GM18517 (cell line): ENCODE results near the gene DVL1.

ENCODE experiments used
- ATAC-seq: cut with Tn5 transposase; IDR thresholded peaks from one replicate; pipeline ENCODE4 v1.9.1; 2021; ENCODE audit warnings: mild to moderate bottlenecking, moderate library complexity; ENCODE audit not compliant: unreplicated experiment

Gene DVL1

DNA sequence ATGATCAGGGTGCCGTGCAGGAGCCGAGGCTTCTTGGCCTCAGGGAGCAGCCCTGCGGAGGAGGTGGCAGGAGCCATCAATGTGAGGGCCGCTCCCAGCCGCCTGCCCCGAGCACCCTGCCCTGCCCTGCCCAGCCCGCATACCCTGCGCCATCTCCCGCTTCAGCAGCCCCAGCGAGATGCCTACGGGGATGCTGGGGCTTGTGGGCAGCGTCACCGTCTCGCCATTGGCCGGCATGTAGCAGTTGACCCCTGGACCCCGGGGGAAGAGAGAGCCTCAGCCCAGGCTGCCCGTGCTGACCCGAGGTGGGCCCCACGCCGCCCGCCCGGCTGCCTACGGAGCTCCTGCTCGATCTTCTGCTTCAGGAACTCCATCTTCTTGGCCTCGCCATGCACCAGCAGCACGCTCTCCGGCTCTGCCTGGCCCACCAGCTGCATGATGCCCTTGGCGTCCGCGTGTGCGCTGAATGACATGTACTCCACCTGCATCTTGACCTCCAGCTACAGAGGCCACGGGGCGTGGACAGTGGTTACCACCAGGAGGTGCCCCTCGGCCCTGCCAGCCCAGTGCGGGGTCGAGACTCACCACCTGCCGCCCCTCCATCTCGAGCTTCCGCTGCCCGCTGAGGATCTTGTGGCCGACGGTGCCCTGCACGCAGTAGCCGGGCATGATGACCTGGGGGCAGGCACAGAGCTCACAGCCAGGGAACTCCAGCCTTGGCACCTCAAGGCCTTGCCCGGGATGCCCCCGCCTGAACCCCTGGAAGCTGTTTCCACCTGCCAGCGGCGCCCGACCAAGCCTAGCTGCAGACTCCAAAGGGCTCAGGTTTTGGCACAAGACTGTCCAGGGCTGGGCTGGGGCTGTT is 36.5 kb downstream of the DVL1 start:
- no peak for ATAC-seq

DNA sequence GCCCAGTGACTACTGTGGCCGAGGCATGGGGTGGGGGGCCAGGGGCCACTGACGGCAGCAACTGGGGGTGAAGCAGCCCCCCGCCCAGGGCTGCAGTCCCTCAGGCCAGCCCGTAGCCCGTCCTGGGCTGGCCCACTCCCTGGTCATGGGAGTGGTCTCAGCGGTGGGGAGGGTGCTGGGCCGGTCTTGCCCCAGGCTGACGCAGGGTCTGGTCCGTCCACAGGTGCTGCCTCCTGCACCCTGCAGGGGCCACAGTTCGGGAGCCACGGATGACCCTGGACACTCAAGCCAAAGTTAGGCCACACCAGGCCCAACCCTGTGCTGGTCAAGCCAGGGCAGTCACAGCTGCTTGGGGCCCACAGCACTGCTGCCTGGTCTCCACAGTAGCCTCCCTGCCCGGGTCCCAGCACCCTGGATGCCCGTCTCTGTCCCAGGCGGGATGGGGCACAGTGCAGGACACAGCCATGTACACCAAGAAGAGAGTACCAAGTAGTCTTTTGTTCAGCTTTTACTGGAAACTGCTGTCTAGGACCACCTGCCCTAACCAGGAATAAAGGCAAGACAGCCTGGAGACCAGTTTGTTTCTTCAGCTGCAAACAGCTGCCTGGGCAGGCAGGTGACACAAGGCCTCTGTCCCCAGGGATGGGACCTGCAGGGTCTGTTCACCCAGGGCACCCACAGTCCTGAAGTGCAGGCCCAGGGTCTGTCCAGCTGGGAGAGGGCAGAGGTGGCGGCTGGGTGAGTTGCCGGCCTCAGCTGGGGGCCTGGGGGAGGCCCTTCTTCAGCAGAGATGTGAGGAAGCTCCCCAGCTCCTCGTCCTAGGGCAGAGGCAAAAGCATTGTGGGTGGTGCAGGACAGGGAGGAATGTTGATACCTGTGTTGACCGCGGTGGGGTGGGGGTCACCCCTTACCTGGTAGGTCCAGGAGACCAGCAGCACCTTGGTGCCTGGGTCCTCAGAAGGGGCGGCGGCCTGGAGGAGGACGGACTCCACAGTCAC is 37.8 kb downstream of the DVL1 start:
- ATAC-seq, result no peak

GRCh38 chr1:1310476-1311053 is 38.7 kb downstream of the DVL1 start:
- no peak for ATAC-seq

- no peak for ATAC-seq
Measured at GRCh38 chr1:1310109-1310385, 39.2 kb downstream of the DVL1 start.

GRCh38 chr1:1309251-1310108 is 39.7 kb downstream of the DVL1 start:
- no peak for ATAC-seq

DNA sequence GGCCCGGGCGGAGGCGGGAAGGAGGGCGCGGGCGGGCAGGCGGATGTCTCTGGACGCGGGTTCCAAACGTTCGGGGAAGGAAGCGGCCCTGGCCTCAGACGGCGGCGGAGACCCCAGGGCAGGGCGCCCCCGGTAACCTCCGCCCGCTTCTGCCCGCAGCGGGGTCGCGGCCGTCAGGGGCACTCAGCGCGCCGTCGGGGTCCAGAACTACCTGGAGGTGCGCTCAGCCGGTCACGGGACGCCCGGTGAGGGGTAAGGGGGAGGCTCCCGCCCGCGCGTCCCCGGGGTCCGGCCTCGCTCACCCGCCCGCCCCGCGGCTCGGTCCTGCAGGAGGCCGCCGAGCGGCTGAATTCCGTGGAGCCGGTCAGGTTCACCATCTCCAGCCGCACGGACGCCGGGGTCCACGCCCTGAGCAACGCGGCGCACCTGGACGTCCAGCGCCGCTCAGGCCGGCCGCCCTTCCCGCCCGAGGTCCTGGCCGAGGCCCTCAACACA is 40.4 kb downstream of the DVL1 start:
- no peak for ATAC-seq

- peak; percentile 54 for ATAC-seq
Measured at GRCh38 chr1:1307923-1308755, 41.1 kb downstream of the DVL1 start, which contains the start of the genes ACAP3 and PUSL1. TSS of gene ACAP3 (minus strand) at chr1:1307930. CDS start at chr1:1307815, 115 bp downstream. TSS of gene PUSL1 (plus strand) at chr1:1308597. CDS start at chr1:1308644, 47 bp downstream.

GRCh38 chr1:1307261-1307922 is 41.8 kb downstream of the DVL1 start:
- no peak for ATAC-seq

GRCh38 chr1:1306661-1307260 is 42.5 kb downstream of the DVL1 start:
- ATAC-seq, result no peak

GRCh38 chr1:1306070-1306660 is 43.1 kb downstream of the DVL1 start:
- ATAC-seq, result no peak

- no peak for ATAC-seq
Measured at GRCh38 chr1:1305300-1306069, 43.7 kb downstream of the DVL1 start.

- ATAC-seq, result no peak
Measured at GRCh38 chr1:1304331-1305299, 44.6 kb downstream of the DVL1 start.

DNA sequence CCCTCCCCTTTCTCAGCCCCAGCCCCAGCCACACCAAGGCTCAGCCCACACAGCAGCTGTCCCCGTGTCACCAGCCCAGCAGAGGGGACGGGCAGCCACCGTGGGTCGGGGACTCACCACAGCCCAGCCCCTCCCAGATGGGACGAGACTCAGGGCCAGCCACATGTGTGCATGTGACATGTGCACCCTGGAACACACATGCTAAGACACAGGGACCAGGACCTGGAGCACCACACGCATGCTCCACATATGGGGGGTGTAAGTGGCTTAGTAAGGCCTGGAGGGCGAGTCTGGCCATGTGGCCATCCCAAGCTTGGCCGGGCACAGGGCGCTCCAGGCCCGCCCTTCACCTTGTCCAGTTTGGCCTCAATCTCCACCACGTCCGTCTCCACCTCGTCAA is 45.5 kb downstream of the DVL1 start:
- no peak for ATAC-seq

DNA sequence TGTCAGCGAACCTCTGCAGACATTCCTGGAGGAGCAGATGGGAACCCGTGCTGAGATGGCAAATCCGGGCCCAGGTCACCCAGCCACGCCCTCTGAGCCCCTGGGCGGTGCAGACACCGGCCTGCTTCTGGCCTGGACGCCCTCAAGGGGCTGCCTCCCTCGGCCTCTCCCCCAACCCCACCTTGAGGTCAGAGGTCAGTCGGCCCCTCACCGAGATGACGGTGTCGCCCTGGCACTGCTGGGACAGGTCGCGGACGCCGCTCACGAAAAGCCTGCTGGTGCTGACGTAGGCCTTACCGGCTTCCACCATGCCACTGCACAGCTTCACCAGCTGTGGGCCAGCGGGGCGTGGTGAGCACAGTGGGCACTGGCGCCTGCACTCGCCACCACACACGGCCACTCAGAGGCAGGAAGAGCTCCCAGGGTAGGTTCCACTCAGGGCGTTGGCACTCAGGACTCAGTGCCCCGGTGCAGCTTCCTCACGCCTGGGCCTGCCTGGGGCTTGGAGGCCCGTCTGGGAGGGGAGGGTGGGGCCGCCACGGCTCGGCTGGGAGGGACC is 46.2 kb downstream of the DVL1 start:
- no peak for ATAC-seq

DNA sequence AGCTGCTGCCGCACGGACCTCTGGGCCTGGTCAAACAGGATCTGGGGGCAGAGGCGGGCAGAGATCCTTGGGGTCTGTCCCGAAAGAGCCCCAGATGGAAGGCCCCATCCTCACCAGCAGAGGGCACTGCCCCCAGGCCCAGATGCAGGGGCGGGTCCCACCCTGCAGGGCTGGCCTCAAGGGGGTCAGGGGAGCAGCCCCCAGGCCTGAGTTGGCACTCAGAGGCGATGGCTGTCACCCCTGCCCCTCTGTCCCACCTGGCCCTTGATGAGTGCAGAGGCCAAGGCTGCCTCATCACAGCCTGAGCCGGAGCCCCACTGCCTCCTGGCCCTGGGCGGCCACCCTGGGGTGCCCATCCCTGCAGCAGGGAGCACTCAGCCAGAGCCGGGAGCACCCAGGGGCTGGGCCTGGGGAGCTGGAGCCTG is 47.2 kb downstream of the DVL1 start:
- ATAC-seq, result no peak

DNA sequence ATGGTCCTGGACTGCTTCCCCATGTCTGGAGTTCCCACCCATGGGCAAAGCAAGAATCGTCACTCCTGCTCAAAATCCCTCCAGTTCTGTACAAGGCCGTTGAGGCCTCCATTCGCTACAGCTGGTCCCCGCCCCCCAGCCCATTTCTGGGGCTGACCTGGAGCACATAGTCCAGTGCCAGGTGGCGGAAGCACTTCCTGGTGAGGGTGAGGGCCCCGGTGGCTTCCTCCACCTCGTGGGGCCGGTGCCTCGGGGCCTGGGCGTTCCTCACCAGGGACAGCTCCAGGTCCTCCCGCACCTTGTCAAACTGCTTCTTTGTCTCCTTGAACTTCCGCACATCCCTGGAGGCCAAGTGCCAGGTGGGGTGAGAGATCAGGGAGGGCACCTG is 48.9 kb downstream of the DVL1 start:
- no peak for ATAC-seq
